Tibial nerve (tissue), 3 donors: Measurements from ENCODE around the gene TAF6.

Source experiments
- CTCF ChIP-seq, 5 experiments: fragments of 200-600 bp in 3 of 5; fragments of 450-650 bp in 2 of 5; sonication (generic) in 3 of 5; IDR thresholded peaks; one replicate each; pipeline ENCODE4 v1.5.1; 2016 to 2019; ENCODE audit warnings: antibody characterized with exemption in 5 of 5, mild to moderate bottlenecking in 3 of 5, moderate library complexity in 2 of 5
- POLR2A ChIP-seq, 2 donors: fragments of 450-650 bp; IDR thresholded peaks; one replicate each; pipeline ENCODE4 v1.6.1; 2017; ENCODE audit warnings: antibody characterized with exemption in 2 of 2, mild to moderate bottlenecking in 2 of 2, moderate library complexity in 2 of 2

GRCh38 chr7:100064162-100064561 is 55.0 kb downstream of the TAF6 start:
- TF ChIP-seq CTCF (IDR thresholded peaks at IDR 0.05) = no peak
- TF ChIP-seq POLR2A (IDR thresholded peaks at IDR 0.05) = no peak
